Epidermal melanocyte (primary cell): ENCODE measurements around the gene DUSP10.

ENCODE experiments used
- DNase-seq: peaks from one replicate; pipeline ENCODE4 v3.0.0; 2011; ENCODE audit warnings: low spot score; ENCODE audit not compliant: insufficient read length

The DUSP10 gene

DNA sequence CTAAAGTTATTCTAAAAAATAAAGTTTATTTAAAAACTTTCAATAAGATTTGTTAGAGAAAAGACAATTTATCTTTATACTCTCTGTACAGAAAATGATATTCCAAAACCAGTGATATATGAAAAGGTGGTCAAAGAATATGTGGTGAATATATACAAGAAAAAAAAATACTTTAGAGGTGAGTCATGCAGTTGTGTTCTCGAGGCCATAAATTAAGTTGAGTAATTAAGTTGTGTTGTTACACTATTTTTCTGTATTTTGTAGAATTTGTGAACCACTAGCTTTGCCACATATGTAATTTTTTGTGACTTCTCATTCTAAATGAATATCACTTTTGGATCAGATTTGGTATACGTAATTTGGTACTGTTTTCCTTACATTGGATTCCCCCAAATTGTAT is 23.6 kb upstream of the DUSP10 start:
- DNase-seq = no peak

GRCh38 chr1:221762121-221762520 is 20.2 kb upstream of the DUSP10 start:
- no peak for DNase-seq

DNA sequence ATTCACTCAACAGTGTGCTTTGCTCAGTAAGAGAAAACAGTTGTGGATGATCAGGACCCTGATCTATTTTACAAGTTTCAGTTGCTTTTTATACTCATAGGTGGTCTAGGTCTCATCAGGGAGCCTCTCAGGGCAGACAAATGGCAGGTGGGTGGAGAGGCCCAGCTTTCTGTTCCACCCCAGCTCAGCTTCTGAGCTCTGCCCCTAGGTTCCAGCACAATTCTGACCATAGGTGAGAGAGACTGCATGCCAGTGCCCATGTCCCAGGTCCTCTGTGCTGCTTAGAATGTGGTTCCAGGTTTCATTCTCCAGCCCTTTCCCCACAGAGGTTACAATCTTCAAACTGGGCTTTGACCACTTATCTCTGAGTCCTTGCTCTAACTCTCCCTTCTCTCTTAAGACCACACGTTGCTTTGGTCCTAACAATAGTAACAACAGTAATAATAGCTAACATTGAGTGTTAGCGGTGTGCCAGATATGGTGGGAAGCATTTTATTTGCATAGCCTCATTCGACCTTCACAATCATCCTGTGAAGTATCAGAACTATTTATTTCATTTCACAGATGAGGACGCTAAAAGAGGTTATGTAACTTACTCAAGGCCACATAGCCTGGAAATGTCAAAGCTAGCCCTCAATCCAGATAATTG is 19.6 kb upstream of the DUSP10 start:
- no peak for DNase-seq

- no peak for DNase-seq
Measured at GRCh38 chr1:221760911-221761310, 19.0 kb upstream of the DUSP10 start.

- no peak for DNase-seq
Measured at GRCh38 chr1:221759436-221759835, 17.5 kb upstream of the DUSP10 start.

DNA sequence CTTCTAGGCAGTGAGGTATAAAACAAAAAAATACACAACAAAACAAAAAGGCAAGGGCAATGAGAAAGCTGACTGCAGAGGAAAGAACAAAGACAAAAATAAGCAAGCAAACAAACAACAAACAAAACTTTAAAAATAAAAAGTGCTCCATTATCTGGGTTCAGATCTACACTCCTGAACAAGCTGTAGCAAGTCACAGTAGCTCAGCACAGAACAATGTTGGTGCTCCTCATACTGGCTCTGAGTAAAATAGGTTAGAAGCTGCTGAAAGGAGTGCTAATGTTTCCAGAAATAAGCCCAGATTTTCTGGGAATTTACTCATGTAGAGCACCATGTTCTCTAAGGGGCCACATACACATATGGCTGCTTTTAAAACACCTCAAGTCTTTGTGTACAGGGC is 16.6 kb upstream of the DUSP10 start:
- DNase-seq = no peak

GRCh38 chr1:221756830-221757551 is 15.1 kb upstream of the DUSP10 start:
- DNase-seq = no peak

DNA sequence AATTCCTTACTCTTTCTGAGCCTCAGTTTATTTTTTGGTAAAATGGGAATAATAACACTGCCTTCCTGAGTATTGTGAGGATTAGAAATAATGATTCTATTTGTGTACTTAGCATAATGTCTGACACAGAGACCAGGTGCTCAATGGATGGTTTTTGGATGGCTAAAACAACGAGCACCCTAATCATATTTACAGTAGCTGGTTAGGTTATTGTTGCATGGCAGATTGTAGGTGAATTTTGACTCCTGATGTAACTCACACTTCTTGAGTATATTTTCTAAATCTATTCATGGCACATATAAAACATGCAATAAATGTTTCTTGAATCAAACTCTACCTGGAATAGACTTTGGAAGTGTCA is 11.9 kb upstream of the DUSP10 start:
- no peak for DNase-seq

DNA sequence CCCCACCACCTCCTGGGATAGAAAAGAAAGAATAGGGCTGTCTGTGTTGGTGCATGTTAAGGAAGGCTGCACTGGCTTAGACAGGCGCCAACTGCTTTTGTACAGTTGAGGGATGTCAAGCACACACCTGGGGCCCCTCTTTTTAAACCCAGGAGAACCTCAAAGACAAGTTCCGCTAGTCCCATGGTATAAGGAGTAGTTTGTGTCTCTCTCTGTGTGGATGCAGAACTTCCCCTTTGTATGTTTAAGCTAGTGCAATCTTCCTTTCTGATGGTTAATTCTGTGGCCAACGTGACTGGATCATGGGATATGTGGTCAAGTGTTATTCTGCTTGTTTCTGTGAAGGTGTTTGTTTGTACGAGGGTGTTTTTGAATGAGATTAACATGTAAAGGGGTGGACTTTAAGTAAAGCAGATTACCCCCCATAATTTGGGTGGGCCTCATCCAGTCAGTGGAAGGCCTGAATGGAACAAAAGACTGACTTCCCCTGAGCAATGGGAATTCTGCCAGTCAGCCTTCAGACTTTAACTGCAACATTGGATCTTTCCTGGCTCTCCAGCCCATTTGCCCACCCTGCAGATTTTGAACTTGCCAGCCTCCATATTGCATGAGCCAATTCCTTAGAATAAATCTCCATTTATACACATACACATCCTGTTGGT is 9.5 kb upstream of the DUSP10 start:
- no peak for DNase-seq

- DNase-seq = no peak
Measured at GRCh38 chr1:221748981-221749380, 7.1 kb upstream of the DUSP10 start.

DNA sequence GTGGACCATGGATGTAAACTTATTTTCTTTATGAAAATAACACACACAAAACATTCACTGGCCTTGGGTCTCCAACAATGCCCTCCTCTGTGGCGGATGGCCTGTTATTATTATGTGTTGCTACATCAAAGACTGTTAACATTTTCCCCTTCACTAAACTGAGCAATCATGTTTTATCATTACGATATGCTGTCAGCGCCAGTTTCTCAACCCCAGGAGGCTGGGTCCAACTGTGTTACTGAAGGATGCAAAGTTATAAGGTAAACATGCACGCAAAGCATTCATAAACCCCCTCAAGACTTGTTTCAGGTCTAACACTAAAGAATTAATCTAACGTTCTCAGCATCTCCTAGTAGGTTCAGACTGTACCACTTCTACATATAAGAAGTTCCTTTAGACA is 6.0 kb upstream of the DUSP10 start:
- no peak for DNase-seq

DNA sequence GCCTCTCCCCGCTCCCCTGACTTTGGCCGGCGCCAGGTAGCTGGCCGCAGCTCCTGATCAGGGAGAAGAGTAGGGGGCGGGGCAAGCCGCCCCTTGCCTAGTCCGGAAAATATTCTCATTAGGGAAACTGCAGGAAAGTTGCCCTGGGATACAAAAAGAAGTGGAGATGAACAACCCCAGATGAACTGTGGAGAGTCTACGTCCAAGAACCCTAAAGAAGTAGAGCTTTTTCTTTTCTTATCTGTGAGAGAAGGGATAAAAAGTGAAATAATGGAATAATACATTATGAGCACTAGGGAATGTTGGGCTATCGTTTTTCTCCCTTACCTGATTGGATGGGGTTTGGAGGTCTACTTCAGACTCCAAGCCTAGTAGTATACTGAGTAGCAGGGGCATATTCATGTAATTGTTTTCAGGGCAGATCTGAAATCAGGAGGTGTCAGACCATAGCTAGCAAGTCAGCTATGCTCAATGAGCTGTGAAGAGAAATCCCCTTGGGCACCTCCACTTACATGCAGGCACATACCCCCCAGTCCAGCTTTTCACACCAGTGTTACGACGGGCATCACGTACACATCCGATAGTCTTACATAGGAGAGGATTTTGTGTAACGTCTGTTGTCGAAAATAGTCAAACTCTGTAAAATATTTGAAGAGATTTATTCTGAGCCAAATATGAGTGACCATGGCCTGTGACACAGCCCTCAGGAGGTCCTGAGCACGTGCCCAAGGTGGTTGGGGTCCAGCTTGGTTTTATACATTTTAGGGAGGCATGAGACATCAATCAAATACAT is 1.7 kb upstream of the DUSP10 start:
- DNase-seq = no peak

DNA sequence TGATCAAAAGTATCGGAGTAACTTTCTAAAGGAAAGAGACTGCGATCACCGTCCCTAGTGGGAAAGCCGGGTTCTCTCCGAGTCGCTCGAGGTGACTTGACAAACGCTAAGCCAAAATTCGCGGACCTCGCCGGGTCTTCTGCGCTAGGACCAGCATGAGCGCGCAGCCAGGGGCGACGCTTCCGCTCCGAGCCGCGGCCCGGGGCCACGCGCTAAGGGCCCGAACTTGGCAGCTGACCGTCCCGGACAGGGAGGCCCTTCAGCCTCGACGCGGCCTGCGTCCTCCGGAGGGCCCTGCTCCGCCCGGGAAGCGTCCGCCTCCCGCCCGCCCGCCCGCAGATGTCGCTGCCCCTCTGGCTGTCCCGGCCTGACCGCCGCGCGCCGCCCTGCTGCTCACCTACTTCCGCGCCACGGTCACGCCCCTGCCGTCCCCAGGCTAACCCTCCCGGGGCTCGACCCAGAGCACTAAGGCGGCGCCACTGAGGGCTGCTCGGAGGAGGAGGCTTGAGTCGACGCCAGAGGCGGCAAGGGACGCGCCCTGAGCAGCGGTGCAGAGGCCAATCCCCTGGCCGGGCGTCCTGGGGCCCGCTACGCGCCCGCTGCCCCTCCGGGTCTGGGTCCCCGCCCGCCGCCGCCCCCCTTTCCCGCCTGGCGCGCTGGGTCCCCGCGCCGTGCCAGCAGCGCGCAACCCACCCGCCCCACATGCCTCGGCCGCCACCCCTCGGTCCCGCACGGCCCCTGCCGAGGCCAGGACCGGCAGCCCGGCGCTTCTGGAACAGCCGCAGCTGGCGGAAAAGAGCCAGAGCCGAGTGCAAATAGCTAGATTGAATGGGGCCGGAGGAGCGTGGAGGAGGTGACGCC is 896 bp upstream of the DUSP10 start:
- peak; percentile 31 for DNase-seq

- DNase-seq = peak; percentile 35
Measured at GRCh38 chr1:221740993-221741702, 741 bp downstream of the DUSP10 start.

- DNase-seq = no peak
Measured at GRCh38 chr1:221740369-221740992, 1.4 kb downstream of the DUSP10 start.

GRCh38 chr1:221739677-221740025 is 2.2 kb downstream of the DUSP10 start:
- no peak for DNase-seq

DNA sequence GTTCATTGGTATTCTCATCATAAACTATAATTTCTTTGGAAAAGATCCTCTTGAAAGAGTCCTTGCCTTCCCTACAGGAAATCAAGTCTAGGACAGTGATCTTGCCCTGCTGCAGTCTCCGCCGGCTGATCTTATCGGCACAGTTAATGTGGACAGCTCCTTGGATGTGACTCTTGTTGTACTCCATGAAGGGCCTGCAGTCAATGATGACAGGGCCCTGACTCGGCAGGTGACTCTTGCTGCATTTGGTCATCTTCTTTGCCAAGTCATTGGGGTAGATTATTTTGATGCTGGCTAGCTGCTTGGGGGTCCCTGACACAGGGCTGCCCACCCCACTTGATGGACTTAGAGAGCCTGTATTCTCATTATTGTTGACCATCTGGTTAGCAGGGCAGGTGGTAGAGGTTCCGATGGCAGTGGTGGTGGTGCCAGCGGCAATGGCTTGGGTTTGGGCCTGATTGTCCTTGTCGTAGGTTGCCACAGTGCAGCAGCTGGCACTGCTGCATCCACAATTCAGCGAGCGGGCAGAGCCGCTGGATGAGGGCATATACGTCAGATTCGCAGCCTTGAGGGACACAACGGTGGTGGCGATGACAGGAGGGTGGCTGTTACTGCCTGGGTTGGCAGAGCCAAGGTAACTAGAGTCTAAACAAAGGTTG is 2.7 kb downstream of the DUSP10 start:
- no peak for DNase-seq

GRCh38 chr1:221736714-221737113 is 5.2 kb downstream of the DUSP10 start:
- DNase-seq = no peak

DNA sequence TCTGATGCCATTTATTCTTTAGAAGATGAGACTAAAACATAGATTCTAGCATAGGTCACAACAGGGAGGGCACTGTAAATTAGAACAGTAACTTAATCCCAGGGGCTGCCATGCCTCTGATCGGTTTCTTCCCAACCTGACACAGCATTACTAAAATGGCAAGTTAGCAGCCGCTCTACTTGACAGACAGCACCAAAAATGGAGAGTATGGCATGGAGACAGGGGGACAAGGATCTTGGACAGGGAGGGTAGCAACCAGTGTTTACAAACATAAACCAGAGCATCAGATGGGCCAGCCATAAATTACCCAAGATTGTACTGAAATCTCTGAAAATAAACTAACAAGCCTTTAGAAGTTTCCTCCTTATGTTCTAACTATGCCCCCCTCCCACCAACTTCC is 5.9 kb downstream of the DUSP10 start:
- DNase-seq = no peak

GRCh38 chr1:221734187-221734586 is 7.7 kb downstream of the DUSP10 start:
- no peak for DNase-seq
